Vagina (tissue), 2 donors: ENCODE measurements around the gene ZMYND10.

Source experiments
- CTCF ChIP-seq, 3 experiments: fragments of 450-650 bp in 2 of 3; fragments of 200-600 bp in 1 of 3; sonication (generic) in 1 of 3; IDR thresholded peaks; one replicate each; pipeline ENCODE4 v1.5.1; 2017 to 2019; ENCODE audit warnings: antibody characterized with exemption in 3 of 3, mild to moderate bottlenecking in 2 of 3, moderate library complexity in 2 of 3
- POLR2A ChIP-seq, 2 donors: fragments of 450-650 bp; IDR thresholded peaks; one replicate each; pipeline ENCODE4 v1.6.1; 2017; ENCODE audit warnings: antibody characterized with exemption in 2 of 2, mild to moderate bottlenecking in 2 of 2, moderate library complexity in 2 of 2

- TF ChIP-seq POLR2A (IDR thresholded peaks at IDR 0.05) (no peak), CTCF (IDR thresholded peaks at IDR 0.05) (no peak)
Observed at GRCh38 chr3:50304601-50305000, 40.9 kb downstream of the ZMYND10 start.
